Astrocyte (in vitro differentiated cells and primary cell): ENCODE measurements around the gene RETREG3. TPM values are rescaled to one million over a fixed set of nuclear protein-coding genes. Genes with fewer than 3 reads are reported as not detected.
"Not testable (repeated sequence)": the region's sequence is repeated elsewhere in the genome, so short reads cannot be mapped to it uniquely, and the experiment has no call there.

ENCODE experiments used
- DNase-seq: peaks from one replicate; pipeline ENCODE4 v3.0.0-alpha.2; 2010; ENCODE audit warnings: low read depth
- FAIRE-seq: peaks from 2 replicates; lab custom pipeline; 2011; peaks lifted over from hg19 to GRCh38; lab: Jason Lieb, UNC
- H2AFZ ChIP-seq: 2 replicates; pipeline ENCODE4 v1.6.0; 2012; ENCODE audit warnings: low read depth, low read length, inconsistent platforms
- H3K27ac ChIP-seq: 2 replicates; pipeline ENCODE4 v1.5.1; 2011; ENCODE audit warnings: low read depth, low read length, inconsistent platforms
- H3K27me3 ChIP-seq: 2 replicates; pipeline ENCODE4 v1.6.0; 2011; ENCODE audit warnings: low read length, inconsistent platforms; ENCODE audit not compliant: insufficient read depth
- H3K36me3 ChIP-seq: 2 replicates; pipeline ENCODE4 v1.5.1; 2011; ENCODE audit warnings: low read length, inconsistent platforms; ENCODE audit not compliant: insufficient read depth
- H3K4me1 ChIP-seq: 2 replicates; pipeline ENCODE4 v1.5.1; 2011; ENCODE audit warnings: low read length, inconsistent platforms; ENCODE audit not compliant: insufficient read depth
- H3K4me2 ChIP-seq: 2 replicates; pipeline ENCODE4 v1.6.0; 2012; ENCODE audit warnings: low read length, inconsistent platforms
- H3K4me3 ChIP-seq: 2 replicates; pipeline ENCODE4 v1.5.1; 2011; ENCODE audit warnings: low read depth, mild to moderate bottlenecking, low read length, inconsistent platforms; ENCODE audit not compliant: insufficient read depth
- H3K79me2 ChIP-seq: 2 replicates; pipeline ENCODE4 v1.6.0; 2012; ENCODE audit warnings: mild to moderate bottlenecking, low read length, inconsistent platforms; ENCODE audit not compliant: insufficient read depth
- H3K9ac ChIP-seq: 2 replicates; pipeline ENCODE4 v1.6.0; 2012; ENCODE audit warnings: mild to moderate bottlenecking, low read length, inconsistent platforms
- H3K9me3 ChIP-seq: 2 replicates; pipeline ENCODE4 v1.5.1; 2012; ENCODE audit warnings: low read depth, mild to moderate bottlenecking, low read length, inconsistent platforms; ENCODE audit not compliant: insufficient read depth
- H4K20me1 ChIP-seq: 2 replicates; pipeline ENCODE4 v1.6.0; 2012; ENCODE audit warnings: low read length, inconsistent platforms; ENCODE audit not compliant: insufficient read depth
- H3K27ac Mint-ChIP-seq: one replicate; pipeline ENCODE4 v1.8.0; 2021; ENCODE audit warnings: mild to moderate bottlenecking, mixed read lengths; ENCODE audit not compliant: unreplicated experiment
- H3K27me3 Mint-ChIP-seq: one replicate; pipeline ENCODE4 v1.8.0; 2021; ENCODE audit warnings: low read depth, mixed read lengths; ENCODE audit not compliant: unreplicated experiment
- H3K36me3 Mint-ChIP-seq: one replicate; pipeline ENCODE4 v1.8.0; 2021; ENCODE audit warnings: low read depth, mixed read lengths; ENCODE audit not compliant: unreplicated experiment
- H3K4me1 Mint-ChIP-seq: one replicate; pipeline ENCODE4 v1.8.0; 2021; ENCODE audit warnings: low read depth, mixed read lengths; ENCODE audit not compliant: unreplicated experiment
- H3K4me3 Mint-ChIP-seq: one replicate; pipeline ENCODE4 v1.8.0; 2021; ENCODE audit warnings: mild to moderate bottlenecking, moderate library complexity, mixed read lengths; ENCODE audit not compliant: unreplicated experiment
- H3K9me3 Mint-ChIP-seq: one replicate; pipeline ENCODE4 v1.8.0; 2021; ENCODE audit warnings: mild to moderate bottlenecking, mixed read lengths; ENCODE audit not compliant: unreplicated experiment
- EZH2 ChIP-seq: IDR thresholded peaks from 2 replicates; pipeline ENCODE4 v1.6.1; 2012; ENCODE audit warnings: mild to moderate bottlenecking, low read length, inconsistent platforms; ENCODE audit not compliant: insufficient read depth
- total RNA-seq: library from RNA; stranded (reverse); gene quantifications from 2 replicates; pipeline ENCODE4 v1.2.1, GENCODE V29; 2021
- TF ChIP-seq, protein P1 (sequence below): IDR thresholded peaks from 2 replicates; pipeline ENCODE4 v1.5.1; 2011; ENCODE audit warnings: low read depth, mild to moderate bottlenecking, inconsistent platforms, low read length, moderate library complexity; ENCODE audit not compliant: insufficient read depth

The RETREG3 gene
- total RNA-seq, 1 donor from 2014 or later: 54.3 TPM

- Mint-ChIP-seq H3K27ac (no peak overlapping the region), H3K36me3 (peaks cover under 1% of the 10 kb centered on the region), H3K9me3 (no peaks in the 10 kb centered on the region), H3K4me3 (peak overlapping the region; percentile 91), H3K27me3 (no peaks in the 10 kb centered on the region), H3K4me1 (peaks cover 12% of the 10 kb centered on the region)
- FAIRE-seq (no peak), DNase-seq (no peak)
- Histone ChIP-seq H3K79me2 (peaks cover 27% of the 10 kb centered on the region), H3K4me2 (peak overlapping the region; percentile 91), H3K9me3 (no peaks in the 10 kb centered on the region), H3K27me3 (no peaks in the 10 kb centered on the region), H3K4me3 (peak overlapping the region; percentile 69), H4K20me1 (peaks cover 9% of the 10 kb centered on the region), H3K9ac (peak overlapping the region; percentile 92), H2AFZ (peak overlapping the region; percentile 79), H3K36me3 (no peaks in the 10 kb centered on the region), H3K4me1 (peaks cover 16% of the 10 kb centered on the region), H3K27ac (peak overlapping the region; percentile 72)
- TF ChIP-seq, protein P1, sequence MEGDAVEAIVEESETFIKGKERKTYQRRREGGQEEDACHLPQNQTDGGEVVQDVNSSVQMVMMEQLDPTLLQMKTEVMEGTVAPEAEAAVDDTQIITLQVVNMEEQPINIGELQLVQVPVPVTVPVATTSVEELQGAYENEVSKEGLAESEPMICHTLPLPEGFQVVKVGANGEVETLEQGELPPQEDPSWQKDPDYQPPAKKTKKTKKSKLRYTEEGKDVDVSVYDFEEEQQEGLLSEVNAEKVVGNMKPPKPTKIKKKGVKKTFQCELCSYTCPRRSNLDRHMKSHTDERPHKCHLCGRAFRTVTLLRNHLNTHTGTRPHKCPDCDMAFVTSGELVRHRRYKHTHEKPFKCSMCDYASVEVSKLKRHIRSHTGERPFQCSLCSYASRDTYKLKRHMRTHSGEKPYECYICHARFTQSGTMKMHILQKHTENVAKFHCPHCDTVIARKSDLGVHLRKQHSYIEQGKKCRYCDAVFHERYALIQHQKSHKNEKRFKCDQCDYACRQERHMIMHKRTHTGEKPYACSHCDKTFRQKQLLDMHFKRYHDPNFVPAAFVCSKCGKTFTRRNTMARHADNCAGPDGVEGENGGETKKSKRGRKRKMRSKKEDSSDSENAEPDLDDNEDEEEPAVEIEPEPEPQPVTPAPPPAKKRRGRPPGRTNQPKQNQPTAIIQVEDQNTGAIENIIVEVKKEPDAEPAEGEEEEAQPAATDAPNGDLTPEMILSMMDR: no peak
- no peak for TF ChIP-seq EZH2
Measured at GRCh38 chr17:42553866-42554249, 55.3 kb downstream of the RETREG3 start.

- FAIRE-seq: no peak
- H3K27me3 Mint-ChIP-seq: no peaks in the 10 kb centered on the region
- Histone ChIP-seq H3K4me3 (peak overlapping the region; percentile 69), H4K20me1 (peaks cover 9% of the 10 kb centered on the region), H3K79me2 (peaks cover 27% of the 10 kb centered on the region), H3K9me3 (no peaks in the 10 kb centered on the region), H3K4me1 (peaks cover 16% of the 10 kb centered on the region), H3K27me3 (no peaks in the 10 kb centered on the region), H3K36me3 (no peaks in the 10 kb centered on the region), H3K9ac (peak overlapping the region; percentile 92), H3K4me2 (peak overlapping the region; percentile 91), H3K27ac (no peak overlapping the region), H2AFZ (no peak overlapping the region)
- no peaks in the 10 kb centered on the region for H3K9me3 Mint-ChIP-seq
- no peak overlapping the region for H3K27ac Mint-ChIP-seq
- H3K36me3 Mint-ChIP-seq: peaks cover 2% of the 10 kb centered on the region
- DNase-seq: peak; percentile 43
- TF ChIP-seq, protein P1: no peak
- no peak for TF ChIP-seq EZH2
- H3K4me3 Mint-ChIP-seq: peak overlapping the region; percentile 91
- peaks cover 12% of the 10 kb centered on the region for H3K4me1 Mint-ChIP-seq
Measured at GRCh38 chr17:42553161-42553818, 55.9 kb downstream of the RETREG3 start.

DNA sequence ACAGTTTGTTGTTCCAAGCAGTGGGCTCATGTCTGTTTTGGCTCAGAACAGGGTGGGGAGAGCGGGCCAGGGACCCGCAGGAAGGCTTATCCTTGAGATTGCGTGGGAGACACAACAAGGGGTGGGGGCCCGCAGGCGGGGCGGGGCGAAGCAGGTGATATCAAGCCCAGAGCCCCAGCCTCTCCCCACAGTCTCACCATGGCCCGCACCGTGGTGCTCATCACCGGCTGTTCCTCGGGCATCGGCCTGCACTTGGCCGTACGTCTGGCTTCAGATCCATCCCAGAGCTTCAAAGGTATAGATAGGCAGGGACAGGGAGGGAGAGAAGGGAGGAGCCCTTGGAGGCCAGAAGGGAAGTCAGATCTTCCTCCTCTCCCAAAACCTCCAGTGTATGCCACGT lies 56.4 kb downstream of the RETREG3 start, which contains the start of gene HSD17B1:
Gene HSD17B1 (plus strand): TSS at position 188 of the 400 bp plus-strand sequence. CDS start 11 bp downstream, at position 199.
- H2AFZ ChIP-seq, H3K27me3 Mint-ChIP-seq, H3K27ac Mint-ChIP-seq, H4K20me1 ChIP-seq, DNase-seq, H3K27me3 ChIP-seq, H3K27ac ChIP-seq, H3K36me3 Mint-ChIP-seq, FAIRE-seq, H3K9me3 Mint-ChIP-seq, H3K36me3 ChIP-seq, H3K9me3 ChIP-seq: not testable (repeated sequence)
- peaks cover 12% of the 10 kb centered on the region for H3K4me1 Mint-ChIP-seq
- peak within 1 kb of the TSS; percentile 92 for H3K9ac ChIP-seq
- H3K4me1 ChIP-seq: peaks cover 16% of the 10 kb centered on the region
- H3K4me3 ChIP-seq: peak within 1 kb of the TSS; percentile 69
- peaks cover 27% of the 10 kb centered on the region for H3K79me2 ChIP-seq
- peak within 1 kb of the TSS; percentile 91 for H3K4me2 ChIP-seq
- H3K4me3 Mint-ChIP-seq: peak within 1 kb of the TSS; percentile 91
